HepG2 (cell line): ENCODE measurements around the gene ZNF507.

Source experiments
- CBX1 ChIP-seq: IDR thresholded peaks from one replicate; pipeline ENCODE4 v1.6.1; 2016; ENCODE audit warnings: antibody characterized with exemption, low read depth
- CTCF ChIP-seq: sonication (generic); formaldehyde crosslinking; IDR thresholded peaks from 2 replicates; pipeline ENCODE4 v1.5.0; 2020; ENCODE audit warnings: mild to moderate bottlenecking, missing genetic modification reagents, moderate library complexity
- EP300 ChIP-seq, 3 experiments: sonication (generic) in 1 of 3; formaldehyde crosslinking in 1 of 3; IDR thresholded peaks; 2 replicates each; pipeline versions ENCODE4 v1.5.1 to v1.6.1; 2011 to 2020; ENCODE audit warnings: low read depth in 2 of 3, low read length in 2 of 3, borderline replicate concordance in 1 of 3, improper control_type of control experiment in 1 of 3, mild to moderate bottlenecking in 1 of 3, missing genetic modification reagents in 1 of 3, moderate library complexity in 1 of 3
- FOXJ3 ChIP-seq: sonication (generic); formaldehyde crosslinking; IDR thresholded peaks from 2 replicates; pipeline ENCODE4 v1.4.0; 2020; ENCODE audit warnings: missing genetic modification reagents, mild to moderate bottlenecking, borderline replicate concordance
- KDM5A ChIP-seq: fragments of 200-600 bp; sonication (generic); IDR thresholded peaks from 2 replicates; pipeline ENCODE4 v1.7.0; 2018; ENCODE audit warnings: antibody characterized with exemption, mild to moderate bottlenecking, low read length, borderline replicate concordance
- MYC ChIP-seq: sonication (generic); formaldehyde crosslinking; IDR thresholded peaks from 2 replicates; pipeline ENCODE4 v1.9.0; 2021; ENCODE audit warnings: missing genetic modification reagents, borderline replicate concordance
- NBN ChIP-seq: fragments of 450-650 bp; conservative IDR thresholded peaks from 2 replicates; pipeline ENCODE4 v1.6.1; 2017
- NR2F6 ChIP-seq, 2 experiments: IDR thresholded peaks; 2 replicates each; pipeline ENCODE4 v1.6.1; 2016; ENCODE audit warnings: antibody characterized with exemption in 1 of 2, mild to moderate bottlenecking in 1 of 2
- ZNF138 ChIP-seq: sonication (generic); formaldehyde crosslinking; IDR thresholded peaks from 2 replicates; pipeline ENCODE4 v1.5.0; 2020; ENCODE audit warnings: mild to moderate bottlenecking, low read depth, missing genetic modification reagents
- ZNF274 ChIP-seq: sonication (generic); formaldehyde crosslinking; IDR thresholded peaks from 2 replicates; pipeline ENCODE4 v1.5.1; 2020; ENCODE audit warnings: mild to moderate bottlenecking, missing genetic modification reagents
- ZNF292 ChIP-seq: sonication (generic); formaldehyde crosslinking; IDR thresholded peaks from 2 replicates; pipeline ENCODE4 v1.8.1; 2022; ENCODE audit warnings: mild to moderate bottlenecking, low read depth, missing genetic modification reagents, borderline replicate concordance
- ZNF891 ChIP-seq: sonication (generic); formaldehyde crosslinking; IDR thresholded peaks from 2 replicates; pipeline ENCODE4 v1.5.0; 2020; ENCODE audit warnings: mild to moderate bottlenecking, missing genetic modification reagents

- TF ChIP-seq MYC (CRISPR knock-in tag) = no peak
- no peak for TF ChIP-seq ZNF292 (CRISPR knock-in tag)
- no peak for TF ChIP-seq CBX1
- 0 out of 2 replicates have a peak, but pooled peaks have one; percentile 12 for TF ChIP-seq CTCF (CRISPR knock-in tag)
- TF ChIP-seq EP300 (IDR thresholded peaks at IDR 0.05; ENCODE audit: low read depth in 2 of 2, low read length in 2 of 2) = no peak
- TF ChIP-seq EP300 (CRISPR knock-in tag; IDR thresholded peaks at IDR 0.05; ENCODE audit: borderline replicate concordance) = no peak
- no peak for TF ChIP-seq ZNF138
- TF ChIP-seq FOXJ3 (CRISPR knock-in tag) = no peak
- TF ChIP-seq NBN = no peak
- no peak for TF ChIP-seq ZNF891
- no peak for TF ChIP-seq KDM5A
- TF ChIP-seq ZNF274 (CRISPR knock-in tag) = no peak
- no peak for TF ChIP-seq NR2F6 (IDR thresholded peaks at IDR 0.05)
- TF ChIP-seq NR2F6 (CRISPR knock-in tag; IDR thresholded peaks at IDR 0.05) = no peak
Observed at GRCh38 chr19:32357720-32358119, 12.3 kb downstream of the ZNF507 start.
